Neural cell (in vitro differentiated cells): Measurements from ENCODE around the gene OR56A5.

ENCODE experiments used
- EP300 ChIP-seq: fragments of 450-650 bp; conservative IDR thresholded peaks from 2 replicates; pipeline ENCODE4 v1.6.1; 2014; ENCODE audit warnings: antibody characterized with exemption, mild to moderate bottlenecking, moderate library complexity; ENCODE audit not compliant: poor library complexity, severe bottlenecking
- EZH2 ChIP-seq: fragments of 200-600, 300-800 bp; shearing (Covaris generic), sonication (generic); IDR thresholded peaks from 2 replicates; pipeline ENCODE4 v1.6.1; 2014; ENCODE audit warnings: antibody characterized with exemption, low read length, borderline replicate concordance, mild to moderate bottlenecking; ENCODE audit not compliant: insufficient read depth, poor library complexity, severe bottlenecking
- MXI1 ChIP-seq: fragments of 450-650 bp; conservative IDR thresholded peaks from 2 replicates; pipeline ENCODE4 v1.6.1; 2014; ENCODE audit warnings: antibody characterized with exemption, mild to moderate bottlenecking; ENCODE audit not compliant: poor library complexity, severe bottlenecking
- POLR2AphosphoS5 ChIP-seq: IDR thresholded peaks from 2 replicates; pipeline ENCODE4 v1.6.1; 2012
- RAD21 ChIP-seq: fragments of 450-650 bp; conservative IDR thresholded peaks from 2 replicates; pipeline ENCODE4 v1.6.1; 2014; ENCODE audit warnings: antibody characterized with exemption, mild to moderate bottlenecking, moderate library complexity
- TAF1 ChIP-seq: IDR thresholded peaks from 2 replicates; pipeline ENCODE4 v1.6.1; 2012; ENCODE audit warnings: low read depth
- TF ChIP-seq, protein P1 (sequence below): IDR thresholded peaks from 2 replicates; pipeline ENCODE4 v1.6.1; 2012; ENCODE audit warnings: borderline replicate concordance
- TF ChIP-seq, protein P2 (sequence below): fragments of 450-650 bp; IDR thresholded peaks from 2 replicates; pipeline ENCODE4 v1.5.1; 2014; ENCODE audit warnings: antibody characterized with exemption, mild to moderate bottlenecking, moderate library complexity; ENCODE audit not compliant: poor library complexity, severe bottlenecking

DNA sequence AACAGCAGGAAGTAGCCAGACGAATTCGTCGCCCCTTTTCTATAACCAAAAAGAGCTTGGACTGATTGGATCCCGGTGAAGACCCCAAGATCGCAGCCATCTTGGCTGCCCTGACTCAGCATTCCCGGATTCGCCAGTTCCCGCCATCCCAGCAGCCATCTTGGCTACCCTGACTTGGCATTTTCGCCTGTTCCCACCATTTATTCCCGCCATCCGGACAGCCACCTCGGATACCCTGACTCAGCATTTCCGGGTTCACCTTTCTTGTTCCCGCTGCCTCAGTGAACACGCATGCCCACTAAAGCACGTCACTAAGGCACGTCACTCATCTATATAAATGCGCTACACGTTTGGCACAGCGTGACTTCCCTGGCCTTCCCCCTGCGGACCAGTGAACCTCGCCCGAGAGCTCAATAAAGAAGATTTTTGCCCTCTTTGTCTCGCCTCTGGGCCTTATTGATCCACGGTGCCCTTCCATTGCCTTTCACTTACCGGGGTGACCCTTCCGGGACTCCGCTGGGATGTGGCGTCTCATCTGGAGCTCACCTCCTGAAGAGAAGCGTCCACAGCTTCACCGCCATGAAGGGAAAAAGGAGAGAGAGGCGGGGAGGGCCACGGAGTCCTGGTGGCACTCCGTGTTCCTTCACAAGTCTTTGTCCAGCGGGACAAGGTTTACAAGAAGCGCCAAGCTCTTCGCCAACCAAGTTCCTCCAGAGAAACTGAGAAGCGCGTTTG is 30.3 kb downstream of the OR56A5 start:
- TF ChIP-seq, protein P1, sequence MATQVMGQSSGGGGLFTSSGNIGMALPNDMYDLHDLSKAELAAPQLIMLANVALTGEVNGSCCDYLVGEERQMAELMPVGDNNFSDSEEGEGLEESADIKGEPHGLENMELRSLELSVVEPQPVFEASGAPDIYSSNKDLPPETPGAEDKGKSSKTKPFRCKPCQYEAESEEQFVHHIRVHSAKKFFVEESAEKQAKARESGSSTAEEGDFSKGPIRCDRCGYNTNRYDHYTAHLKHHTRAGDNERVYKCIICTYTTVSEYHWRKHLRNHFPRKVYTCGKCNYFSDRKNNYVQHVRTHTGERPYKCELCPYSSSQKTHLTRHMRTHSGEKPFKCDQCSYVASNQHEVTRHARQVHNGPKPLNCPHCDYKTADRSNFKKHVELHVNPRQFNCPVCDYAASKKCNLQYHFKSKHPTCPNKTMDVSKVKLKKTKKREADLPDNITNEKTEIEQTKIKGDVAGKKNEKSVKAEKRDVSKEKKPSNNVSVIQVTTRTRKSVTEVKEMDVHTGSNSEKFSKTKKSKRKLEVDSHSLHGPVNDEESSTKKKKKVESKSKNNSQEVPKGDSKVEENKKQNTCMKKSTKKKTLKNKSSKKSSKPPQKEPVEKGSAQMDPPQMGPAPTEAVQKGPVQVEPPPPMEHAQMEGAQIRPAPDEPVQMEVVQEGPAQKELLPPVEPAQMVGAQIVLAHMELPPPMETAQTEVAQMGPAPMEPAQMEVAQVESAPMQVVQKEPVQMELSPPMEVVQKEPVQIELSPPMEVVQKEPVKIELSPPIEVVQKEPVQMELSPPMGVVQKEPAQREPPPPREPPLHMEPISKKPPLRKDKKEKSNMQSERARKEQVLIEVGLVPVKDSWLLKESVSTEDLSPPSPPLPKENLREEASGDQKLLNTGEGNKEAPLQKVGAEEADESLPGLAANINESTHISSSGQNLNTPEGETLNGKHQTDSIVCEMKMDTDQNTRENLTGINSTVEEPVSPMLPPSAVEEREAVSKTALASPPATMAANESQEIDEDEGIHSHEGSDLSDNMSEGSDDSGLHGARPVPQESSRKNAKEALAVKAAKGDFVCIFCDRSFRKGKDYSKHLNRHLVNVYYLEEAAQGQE = no peak
- TF ChIP-seq MXI1 (no peak), EZH2 (no peak), POLR2AphosphoS5 (no peak), EP300 (no peak), TAF1 (no peak), RAD21 (no peak)
- TF ChIP-seq, protein P2, sequence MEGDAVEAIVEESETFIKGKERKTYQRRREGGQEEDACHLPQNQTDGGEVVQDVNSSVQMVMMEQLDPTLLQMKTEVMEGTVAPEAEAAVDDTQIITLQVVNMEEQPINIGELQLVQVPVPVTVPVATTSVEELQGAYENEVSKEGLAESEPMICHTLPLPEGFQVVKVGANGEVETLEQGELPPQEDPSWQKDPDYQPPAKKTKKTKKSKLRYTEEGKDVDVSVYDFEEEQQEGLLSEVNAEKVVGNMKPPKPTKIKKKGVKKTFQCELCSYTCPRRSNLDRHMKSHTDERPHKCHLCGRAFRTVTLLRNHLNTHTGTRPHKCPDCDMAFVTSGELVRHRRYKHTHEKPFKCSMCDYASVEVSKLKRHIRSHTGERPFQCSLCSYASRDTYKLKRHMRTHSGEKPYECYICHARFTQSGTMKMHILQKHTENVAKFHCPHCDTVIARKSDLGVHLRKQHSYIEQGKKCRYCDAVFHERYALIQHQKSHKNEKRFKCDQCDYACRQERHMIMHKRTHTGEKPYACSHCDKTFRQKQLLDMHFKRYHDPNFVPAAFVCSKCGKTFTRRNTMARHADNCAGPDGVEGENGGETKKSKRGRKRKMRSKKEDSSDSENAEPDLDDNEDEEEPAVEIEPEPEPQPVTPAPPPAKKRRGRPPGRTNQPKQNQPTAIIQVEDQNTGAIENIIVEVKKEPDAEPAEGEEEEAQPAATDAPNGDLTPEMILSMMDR = no peak
